GM23248 (cell line): ENCODE measurements around the gene INO80. TPM values are rescaled to one million over a fixed set of nuclear protein-coding genes. Genes with fewer than 3 reads are reported as not detected.

Experiments used
- DNase-seq: peaks from one replicate; pipeline ENCODE4 v3.0.0-alpha.2; 2015
- H2AFZ ChIP-seq: fragments of 200-600 bp; sonication (generic); 2 replicates; pipeline ENCODE4 v1.6.1; 2016; ENCODE audit warnings: antibody characterized with exemption
- H3F3A ChIP-seq: fragments of 200-600 bp; sonication (generic); 2 replicates; pipeline ENCODE4 v1.6.1; 2016; ENCODE audit warnings: mild to moderate bottlenecking, antibody characterized with exemption, mixed run types; ENCODE audit not compliant: insufficient read depth
- H3K27ac ChIP-seq: fragments of 200-600 bp; sonication (generic); 2 replicates; pipeline ENCODE4 v1.5.1; 2016; ENCODE audit warnings: mild to moderate bottlenecking
- H3K27me3 ChIP-seq: fragments of 200-600 bp; sonication (generic); replicated peaks from 2 replicates; pipeline ENCODE4 v1.6.1; 2016; ENCODE audit warnings: mild to moderate bottlenecking; ENCODE audit not compliant: insufficient read depth
- H3K36me3 ChIP-seq: fragments of 200-600 bp; sonication (generic); 2 replicates; pipeline ENCODE4 v1.6.1; 2016; ENCODE audit warnings: low read depth, mild to moderate bottlenecking
- H3K4me1 ChIP-seq: fragments of 200-600 bp; sonication (generic); 2 replicates; pipeline ENCODE4 v1.6.1; 2016; ENCODE audit warnings: mild to moderate bottlenecking; ENCODE audit not compliant: insufficient read depth
- H3K4me2 ChIP-seq: fragments of 200-600 bp; sonication (generic); one replicate; pipeline ENCODE4 v1.6.1; 2016; ENCODE audit warnings: mild to moderate bottlenecking; ENCODE audit not compliant: unreplicated experiment
- H3K4me3 ChIP-seq: fragments of 200-600 bp; sonication (generic); 2 replicates; pipeline ENCODE4 v1.5.1; 2016; ENCODE audit warnings: mild to moderate bottlenecking
- H3K79me2 ChIP-seq: fragments of 200-600 bp; sonication (generic); 2 replicates; pipeline ENCODE4 v1.6.1; 2016; ENCODE audit warnings: mild to moderate bottlenecking; ENCODE audit not compliant: insufficient read depth
- H3K9ac ChIP-seq: fragments of 200-600 bp; sonication (generic); 2 replicates; pipeline ENCODE4 v1.6.1; 2016; ENCODE audit warnings: mild to moderate bottlenecking
- H3K9me2 ChIP-seq: fragments of 200-600 bp; sonication (generic); 2 replicates; pipeline ENCODE4 v1.6.1; 2016; ENCODE audit warnings: mixed run types, mild to moderate bottlenecking, moderate library complexity; ENCODE audit not compliant: insufficient read depth
- H3K9me3 ChIP-seq: fragments of 200-600 bp; sonication (generic); one replicate; pipeline ENCODE4 v1.6.1; 2017; ENCODE audit warnings: low read depth
- H4K20me1 ChIP-seq: fragments of 200-600 bp; sonication (generic); 2 replicates; pipeline ENCODE4 v1.6.0; 2016; ENCODE audit not compliant: insufficient read depth
- EZH2 ChIP-seq: fragments of 200-600 bp; sonication (generic); IDR thresholded peaks from 2 replicates; pipeline ENCODE4 v1.6.1; 2018; ENCODE audit warnings: antibody characterized with exemption, mild to moderate bottlenecking; ENCODE audit not compliant: insufficient read depth, poor library complexity, severe bottlenecking
- EZH2phosphoT487 ChIP-seq: fragments of 200-600 bp; sonication (generic); IDR thresholded peaks from 2 replicates; pipeline ENCODE4 v1.6.1; 2018; ENCODE audit warnings: antibody characterized with exemption, moderate library complexity, mild to moderate bottlenecking, low read depth; ENCODE audit not compliant: insufficient read depth
- WGBS, 2 experiments: methylation state at CpG; one replicate each; pipeline ENCODE4 v1.1.6; 2015 to 2017; ENCODE audit warnings: low lambda C conversion rate in 2 of 2, low coverage in 1 of 2; ENCODE audit errors: missing lambda C conversion rate in 2 of 2; 5-methylcytosine and 5-hydroxymethylcytosine counted together
- in situ Hi-C: fragments of 300-500 bp; cut with MboI; formaldehyde crosslinking; loops from 2 replicates; pipeline ENCODE4 v1.15.0; 2020
- polyA plus RNA-seq: library from polyadenylated mRNA; unstranded; fragments of >200 nt; fragmentation: Nextera tagmentation; extraction: Ambion mirVana; gene quantifications from 2 replicates; pipeline ENCODE4 v1.2.1, GENCODE V29; 2016
- total RNA-seq: library from RNA; depleted of rRNA; stranded (reverse); fragments of >200 nt; shearing (Covaris generic); gene quantifications from 2 replicates; pipeline ENCODE4 v1.2.3, GENCODE V29; 2014

Gene INO80
- total and polyA plus RNA-seq, 2 experiments from 2014 or later = 5.3 to 25.9 TPM

GRCh38 chr15:41066516-41066915 lies 49.6 kb downstream of the INO80 start:
- Histone ChIP-seq H4K20me1 (no peaks in the 10 kb centered on the region), H3K27me3 (no peaks in the 10 kb centered on the region), H3K4me1 (no peaks in the 10 kb centered on the region), H3K79me2 (peaks cover 5% of the 10 kb centered on the region), H3K9ac (no peak overlapping the region), H2AFZ (no peak overlapping the region), H3K4me3 (no peak overlapping the region), H3K36me3 (peaks cover 81% of the 10 kb centered on the region), H3K9me3 (no peaks in the 10 kb centered on the region), H3K4me2 (no peak overlapping the region), H3K9me2 (no peaks in the 10 kb centered on the region), H3K27ac (no peak overlapping the region), H3F3A (no peaks in the 10 kb centered on the region)
- no peak for DNase-seq
- in situ Hi-C loops = no loop called here
- 87 to 89% methylated on average over 7 of the region's 7 CpGs for WGBS, 2 experiments
- no peak for TF ChIP-seq EZH2phosphoT487
- no peak for TF ChIP-seq EZH2

DNA sequence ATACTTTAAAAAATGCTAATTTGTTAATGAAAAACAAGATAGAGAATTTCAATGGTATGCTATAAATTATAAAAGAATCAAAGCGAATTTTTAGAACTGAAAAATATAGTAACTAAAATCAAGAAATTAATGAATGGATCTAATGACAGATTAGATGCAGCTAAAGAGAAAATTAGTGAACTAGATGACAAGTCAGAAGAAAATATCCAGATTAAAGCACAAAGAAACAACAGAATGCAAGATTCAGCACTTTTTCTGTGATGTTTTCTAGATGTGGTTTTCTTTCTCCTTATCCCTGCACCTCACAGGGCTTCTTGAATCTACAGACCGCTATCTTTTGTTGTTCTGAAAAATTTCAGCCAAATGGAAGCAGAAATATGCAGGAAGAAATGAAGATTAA lies 54.4 kb downstream of the INO80 start:
- Histone ChIP-seq H3K9me3 (no peaks in the 10 kb centered on the region), H3K27ac (no peak overlapping the region), H3K4me2 (no peak overlapping the region), H3K9me2 (no peaks in the 10 kb centered on the region), H3K27me3 (no peaks in the 10 kb centered on the region), H3K79me2 (peaks cover 9% of the 10 kb centered on the region), H3F3A (no peaks in the 10 kb centered on the region), H2AFZ (no peak overlapping the region), H3K36me3 (peaks cover 80% of the 10 kb centered on the region), H3K4me1 (no peaks in the 10 kb centered on the region), H3K9ac (no peak overlapping the region), H3K4me3 (no peak overlapping the region), H4K20me1 (no peaks in the 10 kb centered on the region)
- WGBS, 2 experiments = 95 to 100% methylated on average over 2 of the region's 2 CpGs
- TF ChIP-seq EZH2phosphoT487 = no peak
- no peak for TF ChIP-seq EZH2
- in situ Hi-C loops = no loop called here
- peak; percentile 6 for DNase-seq

DNA sequence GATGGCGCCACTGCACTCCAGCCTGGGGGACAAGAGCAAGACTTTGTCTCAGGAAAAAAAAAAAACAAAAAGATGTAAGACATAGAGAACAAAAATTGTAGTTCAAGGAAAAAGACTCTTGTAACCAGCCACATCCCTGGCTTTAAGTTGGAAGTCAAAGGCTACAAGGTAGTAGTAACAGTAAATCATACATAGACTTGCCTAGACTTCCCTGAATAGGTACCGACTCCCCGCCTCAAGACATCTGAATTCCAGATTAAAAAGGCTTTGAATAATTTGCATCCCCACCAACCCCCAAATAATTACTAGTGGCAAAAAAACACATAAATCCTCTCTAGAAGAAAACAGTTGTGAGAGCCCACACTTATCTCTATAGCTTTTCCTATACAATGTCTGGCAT lies 55.6 kb downstream of the INO80 start:
- Histone ChIP-seq H3K4me3 (no peak overlapping the region), H3K9me2 (no peaks in the 10 kb centered on the region), H3K4me2 (no peak overlapping the region), H3K9me3 (no peaks in the 10 kb centered on the region), H3K27me3 (no peaks in the 10 kb centered on the region), H3K4me1 (no peaks in the 10 kb centered on the region), H3K9ac (no peak overlapping the region), H4K20me1 (no peaks in the 10 kb centered on the region), H3K36me3 (peaks cover 82% of the 10 kb centered on the region), H2AFZ (no peak overlapping the region), H3K27ac (no peak overlapping the region), H3K79me2 (peaks cover 9% of the 10 kb centered on the region), H3F3A (no peaks in the 10 kb centered on the region)
- 97 to 100% methylated on average over 3 of the region's 3 CpGs for WGBS, 2 experiments
- no peak for TF ChIP-seq EZH2
- no peak for DNase-seq
- in situ Hi-C loops = no loop called here

- H3K4me2 ChIP-seq = no peak overlapping the region
- no peak overlapping the region for H3K4me3 ChIP-seq
- H3K79me2 ChIP-seq = 0 out of 2 replicates have a peak, but pooled peaks cover 5% of the 10 kb centered on the region
- no peaks in the 10 kb centered on the region for H3K4me1 ChIP-seq
- TF ChIP-seq EZH2phosphoT487 (no peak), EZH2 (no peak)
- peaks cover 77% of the 10 kb centered on the region for H3K36me3 ChIP-seq
- H3K27me3 ChIP-seq = no peaks in the 10 kb centered on the region
- no peaks in the 10 kb centered on the region for H3K9me2 ChIP-seq
- H3K27ac ChIP-seq = no peak overlapping the region
- H4K20me1 ChIP-seq = no peaks in the 10 kb centered on the region
- 80 to 82% methylated on average over 2 of the region's 2 CpGs for WGBS, 2 experiments
- in situ Hi-C loops = no loop called here
- no peak for DNase-seq
- H2AFZ ChIP-seq = no peak overlapping the region
- no peaks in the 10 kb centered on the region for H3F3A ChIP-seq
- no peak overlapping the region for H3K9ac ChIP-seq
- no peaks in the 10 kb centered on the region for H3K9me3 ChIP-seq
These were observed 59.3 kb downstream of the INO80 start for GRCh38 chr15:41056810-41057209.

GRCh38 chr15:41055706-41056105 lies 60.4 kb downstream of the INO80 start:
- Histone ChIP-seq H3K9ac (no peak overlapping the region), H3K9me3 (no peaks in the 10 kb centered on the region), H3K4me1 (no peaks in the 10 kb centered on the region), H3F3A (no peaks in the 10 kb centered on the region), H4K20me1 (no peaks in the 10 kb centered on the region), H3K27me3 (no peaks in the 10 kb centered on the region), H2AFZ (no peak overlapping the region), H3K36me3 (peaks cover 71% of the 10 kb centered on the region), H3K4me2 (no peak overlapping the region), H3K79me2 (0 out of 2 replicates have a peak, but pooled peaks cover 5% of the 10 kb centered on the region), H3K27ac (no peak overlapping the region), H3K4me3 (no peak overlapping the region), H3K9me2 (no peaks in the 10 kb centered on the region)
- no peak for DNase-seq
- WGBS, 2 experiments = 94 to 100% methylated on average over 2 of the region's 2 CpGs
- no peak for TF ChIP-seq EZH2
- TF ChIP-seq EZH2phosphoT487 = no peak
- in situ Hi-C loops = no loop called here
